Stimulated activated naive CD4-positive, alpha-beta T cell treated with Interleukin-2 at 50 U/mL for 16 hours (primary cell): Measurements from ENCODE around the gene CDC42BPG.

Source experiments
- DNase-seq: peaks from one replicate; lab custom pipeline; 2025; lab: John Stamatoyannopoulos, UW

Gene CDC42BPG

GRCh38 chr11:64864473-64865285 is 20.2 kb upstream of the CDC42BPG start:
- DNase-seq = peak; percentile 67

DNA sequence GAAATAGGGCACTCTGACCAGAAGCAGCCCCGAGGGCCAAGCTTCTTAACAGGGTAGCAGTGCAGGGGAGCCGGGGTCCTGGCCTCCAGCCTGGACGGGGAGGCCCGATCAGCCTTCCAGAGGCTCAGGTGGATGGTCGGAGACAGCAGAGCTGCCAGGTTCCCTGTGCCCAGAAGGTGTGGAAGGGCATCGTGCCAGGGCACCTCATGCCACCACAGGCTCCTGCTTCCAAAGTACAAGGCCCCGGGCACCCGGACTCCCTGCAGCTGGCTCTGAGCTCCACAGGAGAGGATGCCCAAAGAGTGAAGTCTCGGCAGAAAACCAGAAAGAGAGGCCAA is 19.7 kb upstream of the CDC42BPG start:
- no peak for DNase-seq

- DNase-seq = no peak
Measured at GRCh38 chr11:64863391-64864060, 19.1 kb upstream of the CDC42BPG start.

GRCh38 chr11:64862987-64863390 is 18.5 kb upstream of the CDC42BPG start:
- DNase-seq = no peak

GRCh38 chr11:64861227-64861975 is 16.9 kb upstream of the CDC42BPG start:
- no peak for DNase-seq

GRCh38 chr11:64859542-64860414 is 15.3 kb upstream of the CDC42BPG start:
- DNase-seq = peak; percentile 71

DNA sequence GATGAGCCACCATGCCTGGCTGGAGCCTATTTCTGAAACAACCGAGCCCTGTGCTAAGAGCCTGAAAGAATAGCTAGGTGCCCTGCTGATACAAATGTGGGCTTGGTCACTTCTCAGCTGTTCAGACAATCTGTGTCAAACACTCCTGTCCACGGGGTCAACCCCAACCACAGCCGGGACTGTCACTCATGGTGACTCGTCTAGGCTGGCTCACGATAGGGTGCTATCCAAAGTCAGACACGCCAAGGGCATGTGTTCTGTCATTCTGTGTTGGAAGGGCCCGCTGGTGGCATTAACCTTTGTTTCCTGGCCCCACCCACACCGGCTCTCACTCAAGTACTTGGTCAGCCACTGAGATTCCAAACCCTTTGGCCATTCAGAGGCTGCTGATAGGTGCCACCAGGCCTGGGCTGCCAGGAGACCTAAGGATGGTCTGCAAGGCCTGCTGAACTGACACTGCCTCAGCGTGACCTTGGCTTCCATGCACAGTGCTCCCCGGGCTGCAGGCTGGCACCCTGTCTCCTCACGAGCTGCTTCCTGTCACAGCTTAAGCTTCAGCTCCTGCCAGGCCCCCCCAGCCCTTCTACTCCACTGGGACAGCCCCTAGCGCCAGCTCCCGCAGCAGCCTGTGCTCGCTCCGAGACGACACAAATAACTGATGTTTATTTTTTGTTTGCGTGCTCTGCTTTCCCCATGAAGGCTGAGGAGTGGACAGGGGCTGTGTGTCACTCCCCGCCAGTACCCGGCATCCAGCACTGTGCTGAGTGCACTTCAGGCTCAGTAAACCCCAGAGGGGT is 14.2 kb upstream of the CDC42BPG start:
- DNase-seq = peak; percentile 54

DNA sequence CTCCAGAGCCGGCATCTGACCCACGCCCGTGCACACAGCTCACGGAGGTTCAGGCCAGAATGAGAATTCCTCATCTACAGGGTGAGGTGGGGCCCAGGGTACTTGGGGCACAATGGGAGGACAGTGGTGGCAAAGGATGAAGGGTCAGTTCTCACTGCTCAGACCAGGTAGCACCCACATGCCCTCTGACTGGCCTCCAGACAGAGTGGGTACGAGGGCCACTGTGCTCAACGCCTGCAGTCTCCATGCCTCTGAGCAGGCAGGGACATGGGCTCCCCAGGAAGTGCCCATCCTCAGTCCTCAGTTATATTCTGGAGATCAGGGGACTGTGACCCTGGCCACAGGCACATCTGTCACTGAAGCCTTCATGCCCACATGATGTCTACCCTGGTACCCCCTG is 13.0 kb upstream of the CDC42BPG start:
- DNase-seq = no peak

- peak; percentile 50 for DNase-seq
Measured at GRCh38 chr11:64856382-64857227, 12.2 kb upstream of the CDC42BPG start.

DNA sequence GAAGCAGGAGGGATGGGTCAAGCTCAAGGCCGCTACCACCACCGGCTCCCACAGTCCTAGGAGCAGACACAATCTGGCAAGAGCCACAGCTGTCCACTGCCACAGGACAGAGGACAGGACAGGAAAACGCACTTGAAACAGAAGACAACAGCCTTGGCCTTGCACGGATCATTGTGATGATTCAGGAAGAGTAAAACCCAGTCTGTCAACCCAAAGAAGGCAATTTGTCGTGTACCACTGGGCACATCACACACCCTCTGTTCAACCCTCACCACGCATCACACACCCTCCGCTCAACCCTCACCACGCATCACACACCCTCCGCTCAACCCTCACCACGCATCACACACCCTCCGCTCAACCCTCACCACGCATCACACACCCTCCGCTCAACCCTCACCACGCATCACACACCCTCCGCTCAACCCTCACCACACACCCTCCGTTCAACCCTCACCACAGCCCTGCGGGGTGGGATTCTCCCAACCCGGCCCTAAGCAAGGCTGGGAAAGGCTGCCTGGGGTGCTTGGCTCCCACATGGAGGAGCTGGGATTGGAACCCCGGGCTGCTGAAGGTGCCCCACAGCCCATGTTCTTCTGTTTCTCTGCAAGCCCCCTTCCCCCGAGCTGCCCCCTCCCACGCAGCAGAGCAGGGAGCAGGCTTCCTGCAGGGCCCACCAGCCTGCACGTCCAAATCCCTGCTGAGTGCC is 11.3 kb upstream of the CDC42BPG start:
- no peak for DNase-seq

GRCh38 chr11:64854534-64855502 is 10.4 kb upstream of the CDC42BPG start:
- peak; percentile 51 for DNase-seq

DNA sequence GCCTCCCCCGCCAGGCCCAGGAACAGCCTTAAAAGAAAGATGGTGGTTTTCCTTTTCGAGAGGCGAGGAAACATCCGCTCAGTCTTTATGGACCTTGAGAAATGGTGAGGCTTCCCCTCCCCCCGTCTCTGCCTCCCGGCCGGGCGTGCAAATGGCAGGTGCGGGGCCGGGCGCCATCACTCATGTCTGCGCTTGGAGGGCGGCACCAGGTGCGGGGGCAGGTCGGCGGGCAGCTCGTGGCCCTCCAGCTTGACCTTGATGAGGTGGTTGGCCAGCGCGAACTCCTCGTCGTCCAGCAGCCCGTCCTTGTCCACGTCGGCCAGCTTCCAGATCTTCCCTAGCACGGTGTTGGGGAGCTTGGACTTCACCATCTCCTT is 9.7 kb upstream of the CDC42BPG start:
- DNase-seq = no peak

DNA sequence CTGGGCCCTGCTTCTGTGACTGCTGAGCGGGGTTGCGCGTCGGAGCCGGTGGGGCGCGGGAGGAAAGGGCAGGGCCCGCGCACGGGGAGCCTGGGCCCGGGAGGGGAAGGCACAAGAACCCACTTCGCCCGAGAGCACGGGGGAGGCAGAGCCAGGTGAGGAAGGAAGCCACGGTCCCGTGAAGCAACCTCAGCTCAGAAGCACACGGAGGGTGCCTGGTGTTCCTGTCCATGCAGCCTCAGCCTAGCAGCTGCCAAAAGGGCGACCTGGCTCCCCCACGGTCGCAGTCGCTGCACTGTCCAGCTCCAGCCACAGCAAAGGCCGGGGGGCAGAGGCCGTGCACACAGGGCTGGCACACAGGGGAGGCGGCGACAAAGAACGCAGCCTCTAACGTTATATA is 9.3 kb upstream of the CDC42BPG start:
- no peak for DNase-seq

DNA sequence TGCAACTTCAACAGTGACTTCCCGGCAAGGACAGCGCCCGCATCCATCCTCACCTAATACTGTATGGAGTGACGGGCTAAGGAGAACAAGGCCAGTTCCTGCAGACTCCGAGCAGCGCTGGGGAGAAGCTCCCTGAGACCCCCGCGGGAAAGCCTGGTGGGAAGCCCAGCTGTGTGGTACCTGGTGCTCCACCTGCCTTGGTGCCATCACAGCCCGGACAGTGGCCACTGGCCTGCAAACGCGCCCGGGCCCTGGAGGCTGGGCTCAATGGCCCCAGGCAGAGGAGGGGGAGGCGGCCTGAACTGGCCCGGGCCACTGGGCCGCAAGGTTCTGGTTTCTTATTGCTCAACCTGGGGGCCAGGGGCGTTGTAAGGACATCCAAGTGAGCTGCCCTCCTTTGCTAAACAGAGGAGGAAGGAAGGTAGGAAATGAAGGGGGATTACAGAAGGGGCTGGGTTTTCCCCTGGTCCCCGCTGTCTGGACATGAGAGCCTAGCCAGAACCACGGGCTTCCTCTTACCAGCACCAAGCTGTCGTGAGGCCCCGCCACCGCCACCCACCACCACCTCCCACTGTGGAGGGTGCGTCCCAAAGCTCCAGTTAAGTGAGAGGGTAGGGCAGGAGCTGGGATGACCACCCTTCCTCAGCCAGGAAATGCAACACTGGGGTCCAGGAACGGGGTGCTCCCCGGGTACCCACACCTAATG is 8.5 kb upstream of the CDC42BPG start:
- DNase-seq = no peak

DNA sequence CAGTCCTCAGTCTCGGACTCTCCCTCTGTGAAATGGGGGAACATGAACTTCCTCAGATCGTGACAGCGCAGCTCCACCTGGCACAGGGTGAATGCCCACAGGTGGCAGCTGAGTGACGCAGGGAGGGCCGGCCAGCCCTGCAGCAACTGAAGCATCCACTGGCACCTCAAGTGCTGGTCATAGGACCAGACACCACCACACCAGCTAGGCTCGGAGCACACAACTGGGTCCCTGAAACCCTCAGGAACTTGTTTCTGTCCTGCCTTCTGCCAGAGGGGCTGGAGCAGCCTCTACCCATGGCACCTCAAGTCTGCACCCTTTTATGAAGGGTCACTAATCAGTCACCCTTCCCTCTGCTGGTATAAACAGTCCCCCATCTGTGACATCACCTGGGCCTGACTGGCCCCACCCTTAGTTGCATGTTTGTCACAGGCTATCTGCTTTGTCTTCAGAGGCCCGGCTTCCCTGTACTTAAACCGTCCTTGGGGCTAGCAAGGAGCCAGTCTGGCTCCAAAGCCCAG is 7.4 kb upstream of the CDC42BPG start:
- DNase-seq = no peak

GRCh38 chr11:64850979-64851567 is 6.6 kb upstream of the CDC42BPG start:
- peak; percentile 35 for DNase-seq
